Astrocyte of the spinal cord (primary cell): ENCODE data around the gene VWA1.
A peak's percentile ranks its signal among the peaks of the same experiment; 100 is the strongest.

Experiments
- DNase-seq: peaks from one replicate; pipeline ENCODE4 v3.0.0; 2011; ENCODE audit warnings: low read depth, low spot score
- H3K4me3 ChIP-seq: 2 replicates; pipeline ENCODE4 v1.5.1; 2011; ENCODE audit warnings: low read depth, mild to moderate bottlenecking, low read length, moderate library complexity
- CTCF ChIP-seq: IDR thresholded peaks from 2 replicates; pipeline ENCODE4 v1.5.1; 2012; ENCODE audit warnings: low read depth, mild to moderate bottlenecking, low read length, inconsistent platforms
- in situ Hi-C: cut with HindIII; loops from 2 replicates; pipeline ENCODE4 v1.10.0; 2017; ENCODE audit warnings: low sequenced_read_pairs

VWA1 gene

GRCh38 chr1:1391225-1391624, 44.3 kb upstream of the VWA1 start:
- DNase-seq, result no peak
- TF ChIP-seq CTCF, result no peak
- in situ Hi-C loops, result no loop called here
- H3K4me3 ChIP-seq, result no peak overlapping the region

GRCh38 chr1:1393014-1393413, 42.5 kb upstream of the VWA1 start:
- TF ChIP-seq CTCF, result no peak
- in situ Hi-C loops, result no loop called here
- DNase-seq, result no peak
- no peak overlapping the region for H3K4me3 ChIP-seq

- no peak for DNase-seq
- H3K4me3 ChIP-seq, result no peak overlapping the region
- in situ Hi-C loops, result no loop called here
- no peak for TF ChIP-seq CTCF
These were observed 42.1 kb upstream of the VWA1 start for GRCh38 chr1:1393428-1393827.

GRCh38 chr1:1394116-1394515, 41.4 kb upstream of the VWA1 start:
- in situ Hi-C loops, result no loop called here
- TF ChIP-seq CTCF, result no peak
- DNase-seq, result no peak
- no peak overlapping the region for H3K4me3 ChIP-seq

- DNase-seq, result no peak
- in situ Hi-C loops, result no loop called here
- no peak for TF ChIP-seq CTCF
- no peak overlapping the region for H3K4me3 ChIP-seq
These were observed 40.3 kb upstream of the VWA1 start for GRCh38 chr1:1395166-1395565.

- in situ Hi-C loops, result no loop called here
- DNase-seq, result no peak
- peak overlapping the region; percentile 91 for H3K4me3 ChIP-seq
- TF ChIP-seq CTCF, result no peak
These were observed 37.5 kb upstream of the VWA1 start for GRCh38 chr1:1397839-1398523.
